K562 (cell line): ENCODE data around the gene ZNF587. TPM values are rescaled to one million over a fixed set of nuclear protein-coding genes. Genes with fewer than 3 reads are reported as not detected.
"Not testable (repeated sequence)": the region's sequence is repeated elsewhere in the genome, so short reads cannot be mapped to it uniquely, and the experiment has no call there.

Experiments used
- ATAC-seq: fragments of 200-7000 bp; cut with Tn5 transposase; 3 replicates; pipeline ENCODE4 v1.9.1; 2020; ENCODE audit warnings: moderate library complexity
- BruUV-seq: library from RNA; stranded (reverse); fragments of 400-500 nt; replicated peaks from 2 replicates; lab custom pipeline; 2021; lab: Mats Ljungman, UMichigan
- CTCF ChIA-PET: fragments of 300-600 bp; formaldehyde crosslinking; extraction: SDS; loops from one replicate; lab custom pipeline; 2021; ENCODE audit warnings: low intra/inter-chr PET ratio; lab: Yijun Ruan, JAX
- POLR2A ChIA-PET: fragments of 300-600, 350-650 bp; sonication (Branson Sonifier 250); formaldehyde crosslinking; extraction: SDS; loops from one replicate; lab custom pipeline; 2021; ENCODE audit warnings: antibody characterized with exemption, inconsistent platforms; lab: Yijun Ruan, JAX
- DNase-seq, 4 experiments: peaks; one replicate each; pipeline versions ENCODE4 v3.0.0 to v3.0.0-alpha.2; 2011 to 2018; ENCODE audit warnings: low spot score in 3 of 4, mixed read lengths in 3 of 4; ENCODE audit errors: extremely low read depth in 1 of 4
- FAIRE-seq: peaks from 2 replicates; lab custom pipeline; 2011; peaks lifted over from hg19 to GRCh38; lab: Jason Lieb, UNC
- H2AFZ ChIP-seq: 2 replicates; pipeline ENCODE4 v1.6.0; 2011; ENCODE audit warnings: low read depth, low read length, control low read depth, inconsistent platforms
- H3K27ac ChIP-seq: fragments of 200-600 bp; 3 replicates; pipeline ENCODE4 v1.8.0; 2011; ENCODE audit warnings: low read depth, mild to moderate bottlenecking, control low read depth, inconsistent platforms, low read length, moderate library complexity, mixed read lengths; ENCODE audit errors: extremely low read depth
- H3K27me3 ChIP-seq, 2 experiments: fragments of 300-600 bp in 1 of 2; 2 replicates in 1 of 2; 3 replicates in 1 of 2; pipeline versions ENCODE4 v1.6.0 to v1.8.0; 2011; ENCODE audit warnings: inconsistent platforms in 2 of 2, low read length in 2 of 2, mild to moderate bottlenecking in 1 of 2, mixed read lengths in 1 of 2, moderate library complexity in 1 of 2; ENCODE audit not compliant: control insufficient read depth in 2 of 2, insufficient read depth in 2 of 2
- H3K36me3 ChIP-seq: fragments of 300-600 bp; 3 replicates; pipeline ENCODE4 v1.8.0; 2011; ENCODE audit warnings: mild to moderate bottlenecking, low read length, inconsistent platforms; ENCODE audit not compliant: control insufficient read depth, insufficient read depth
- H3K4me1 ChIP-seq, 2 experiments: fragments of 200-600 bp in 1 of 2; replicated peaks in 1 of 2; 2 replicates in 1 of 2; 3 replicates in 1 of 2; pipeline versions ENCODE4 v1.5.1 to v1.8.0; 2011; ENCODE audit warnings: inconsistent platforms in 2 of 2, low read length in 2 of 2, mild to moderate bottlenecking in 1 of 2, mixed read lengths in 1 of 2, moderate library complexity in 1 of 2; ENCODE audit not compliant: control insufficient read depth in 2 of 2, insufficient read depth in 2 of 2
- H3K4me2 ChIP-seq: 2 replicates; pipeline ENCODE4 v1.6.1; 2011; ENCODE audit warnings: low read length, control low read depth, inconsistent platforms, mixed read lengths; ENCODE audit not compliant: insufficient read depth
- H3K4me3 ChIP-seq: fragments of 200-600 bp; sonication (generic), shearing (Covaris generic); 2 replicates; pipeline ENCODE4 v1.5.1; 2016; ENCODE audit warnings: control low read depth, inconsistent platforms
- H3K79me2 ChIP-seq: fragments of 200-600 bp; 3 replicates; pipeline ENCODE4 v1.8.0; 2011; ENCODE audit warnings: low read length, inconsistent platforms; ENCODE audit not compliant: control insufficient read depth, insufficient read depth
- H3K9ac ChIP-seq, 2 experiments: 2 replicates each; pipeline versions ENCODE4 v1.6.0 to v1.6.1; 2011; ENCODE audit warnings: low read depth in 2 of 2, low read length in 2 of 2, control low read depth in 1 of 2, inconsistent platforms in 1 of 2, mild to moderate bottlenecking in 1 of 2, mixed read lengths in 1 of 2; ENCODE audit not compliant: insufficient read depth in 1 of 2
- H3K9me1 ChIP-seq: one replicate; pipeline ENCODE4 v1.6.0; 2011; ENCODE audit warnings: inconsistent platforms, mild to moderate bottlenecking, low read length, moderate library complexity; ENCODE audit not compliant: control insufficient read depth, insufficient read depth
- H3K9me3 ChIP-seq: replicated peaks from 2 replicates; pipeline ENCODE4 v1.5.1; 2011; ENCODE audit warnings: low read depth, low read length, inconsistent platforms; ENCODE audit not compliant: control insufficient read depth, insufficient read depth
- H4K20me1 ChIP-seq: replicated peaks from 2 replicates; pipeline ENCODE4 v1.6.1; 2011; ENCODE audit warnings: low read length, inconsistent platforms, mixed read lengths; ENCODE audit not compliant: control insufficient read depth, insufficient read depth
- MEIS2 ChIP-seq: fragments of 450-650 bp; IDR thresholded peaks from 2 replicates; pipeline ENCODE4 v1.6.1; 2014; ENCODE audit warnings: mild to moderate bottlenecking; ENCODE audit not compliant: partially characterized antibody
- WGBS: fragments of 100-300 bp; shearing (Covaris generic); methylation state at CpG from one replicate; pipeline ENCODE4 v1.1.6; 2016; ENCODE audit warnings: low coverage, mixed read lengths; ENCODE audit not compliant: insufficient coverage; ENCODE audit errors: missing lambda C conversion rate; 5-methylcytosine and 5-hydroxymethylcytosine counted together
- in situ Hi-C: fragments of 300-500 bp; cut with MboI; formaldehyde crosslinking; loops from 4 replicates; pipeline ENCODE4 v1.15.0; 2018; ENCODE audit warnings: inconsistent platforms, mixed read lengths
- intact Hi-C: fragments of 100-400 bp; cut with micrococcal nuclease; formaldehyde crosslinking; loops from 2 replicates; pipeline ENCODE4 v1.14.2; 2022
- polyA plus RNA-seq, 8 experiments: library from polyadenylated mRNA; depleted of rRNA in 4 of 8; stranded (reverse) in 5 of 8; unstranded in 3 of 8; fragments of >200 nt; fragmentation: Nextera tagmentation in 2 of 8; fragmentation: Illumina TruSeq in 1 of 8; extraction: Ambion mirVana in 2 of 8; extraction: Trizol in 1 of 8; gene quantifications; 2 replicates each; pipeline versions ENCODE4 v1.2.1 to v1.2.3, GENCODE V29; 2011 to 2014; ENCODE audit warnings: inconsistent platforms in 1 of 8, missing spikeins in 1 of 8
- total RNA-seq, 7 experiments: library from RNA; depleted of rRNA in 6 of 7; stranded (reverse); fragments of >200 nt in 6 of 7; fragmentation: Illumina TruSeq in 2 of 7; extraction: Trizol in 2 of 7; gene quantifications; 2 replicates each; pipeline versions ENCODE4 v1.2.1 to v1.2.3, GENCODE V29; 2011 to 2021; ENCODE audit warnings: low replicate concordance in 1 of 7
- TF ChIP-seq, protein P1 (sequence below): fragments of 450-650 bp; IDR thresholded peaks from 2 replicates; pipeline ENCODE4 v1.6.1; 2017; ENCODE audit warnings: antibody characterized with exemption, mild to moderate bottlenecking
- TF ChIP-seq, protein P2 (sequence below): fragments of 450-650 bp; IDR thresholded peaks from 2 replicates; pipeline ENCODE4 v1.6.1; 2018; ENCODE audit not compliant: partially characterized antibody

The ZNF587 gene
- total and polyA plus RNA-seq, 9 of the 15 experiments (the other 6 are each of a cell fraction or from before 2014, with no cell fraction given): 3.2 to 42.0 (median 24.9) TPM

DNA sequence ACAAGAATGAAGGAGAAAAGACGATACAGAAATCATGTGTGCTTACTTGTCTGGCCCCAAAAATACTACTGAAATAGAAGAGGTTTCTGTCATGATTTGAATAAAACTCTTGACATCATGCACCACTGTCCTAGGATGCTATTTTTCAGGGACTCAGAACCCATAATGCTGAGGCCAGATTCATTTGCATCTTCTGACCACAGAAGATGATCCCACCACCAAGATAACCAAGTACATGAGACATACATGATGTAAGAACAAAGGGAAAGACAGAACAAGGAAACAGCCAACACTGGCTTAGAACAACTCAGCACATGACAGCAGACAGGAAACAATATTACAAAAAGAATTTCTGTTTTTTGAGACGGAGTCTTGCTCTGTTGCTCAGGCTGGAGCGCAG, 37.4 kb upstream of the ZNF587 start (continued):
- TF ChIP-seq, protein P1, sequence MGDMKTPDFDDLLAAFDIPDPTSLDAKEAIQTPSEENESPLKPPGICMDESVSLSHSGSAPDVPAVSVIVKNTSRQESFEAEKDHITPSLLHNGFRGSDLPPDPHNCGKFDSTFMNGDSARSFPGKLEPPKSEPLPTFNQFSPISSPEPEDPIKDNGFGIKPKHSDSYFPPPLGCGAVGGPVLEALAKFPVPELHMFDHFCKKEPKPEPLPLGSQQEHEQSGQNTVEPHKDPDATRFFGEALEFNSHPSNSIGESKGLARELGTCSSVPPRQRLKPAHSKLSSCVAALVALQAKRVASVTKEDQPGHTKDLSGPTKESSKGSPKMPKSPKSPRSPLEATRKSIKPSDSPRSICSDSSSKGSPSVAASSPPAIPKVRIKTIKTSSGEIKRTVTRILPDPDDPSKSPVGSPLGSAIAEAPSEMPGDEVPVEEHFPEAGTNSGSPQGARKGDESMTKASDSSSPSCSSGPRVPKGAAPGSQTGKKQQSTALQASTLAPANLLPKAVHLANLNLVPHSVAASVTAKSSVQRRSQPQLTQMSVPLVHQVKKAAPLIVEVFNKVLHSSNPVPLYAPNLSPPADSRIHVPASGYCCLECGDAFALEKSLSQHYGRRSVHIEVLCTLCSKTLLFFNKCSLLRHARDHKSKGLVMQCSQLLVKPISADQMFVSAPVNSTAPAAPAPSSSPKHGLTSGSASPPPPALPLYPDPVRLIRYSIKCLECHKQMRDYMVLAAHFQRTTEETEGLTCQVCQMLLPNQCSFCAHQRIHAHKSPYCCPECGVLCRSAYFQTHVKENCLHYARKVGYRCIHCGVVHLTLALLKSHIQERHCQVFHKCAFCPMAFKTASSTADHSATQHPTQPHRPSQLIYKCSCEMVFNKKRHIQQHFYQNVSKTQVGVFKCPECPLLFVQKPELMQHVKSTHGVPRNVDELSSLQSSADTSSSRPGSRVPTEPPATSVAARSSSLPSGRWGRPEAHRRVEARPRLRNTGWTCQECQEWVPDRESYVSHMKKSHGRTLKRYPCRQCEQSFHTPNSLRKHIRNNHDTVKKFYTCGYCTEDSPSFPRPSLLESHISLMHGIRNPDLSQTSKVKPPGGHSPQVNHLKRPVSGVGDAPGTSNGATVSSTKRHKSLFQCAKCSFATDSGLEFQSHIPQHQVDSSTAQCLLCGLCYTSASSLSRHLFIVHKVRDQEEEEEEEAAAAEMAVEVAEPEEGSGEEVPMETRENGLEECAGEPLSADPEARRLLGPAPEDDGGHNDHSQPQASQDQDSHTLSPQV: no peak

DNA sequence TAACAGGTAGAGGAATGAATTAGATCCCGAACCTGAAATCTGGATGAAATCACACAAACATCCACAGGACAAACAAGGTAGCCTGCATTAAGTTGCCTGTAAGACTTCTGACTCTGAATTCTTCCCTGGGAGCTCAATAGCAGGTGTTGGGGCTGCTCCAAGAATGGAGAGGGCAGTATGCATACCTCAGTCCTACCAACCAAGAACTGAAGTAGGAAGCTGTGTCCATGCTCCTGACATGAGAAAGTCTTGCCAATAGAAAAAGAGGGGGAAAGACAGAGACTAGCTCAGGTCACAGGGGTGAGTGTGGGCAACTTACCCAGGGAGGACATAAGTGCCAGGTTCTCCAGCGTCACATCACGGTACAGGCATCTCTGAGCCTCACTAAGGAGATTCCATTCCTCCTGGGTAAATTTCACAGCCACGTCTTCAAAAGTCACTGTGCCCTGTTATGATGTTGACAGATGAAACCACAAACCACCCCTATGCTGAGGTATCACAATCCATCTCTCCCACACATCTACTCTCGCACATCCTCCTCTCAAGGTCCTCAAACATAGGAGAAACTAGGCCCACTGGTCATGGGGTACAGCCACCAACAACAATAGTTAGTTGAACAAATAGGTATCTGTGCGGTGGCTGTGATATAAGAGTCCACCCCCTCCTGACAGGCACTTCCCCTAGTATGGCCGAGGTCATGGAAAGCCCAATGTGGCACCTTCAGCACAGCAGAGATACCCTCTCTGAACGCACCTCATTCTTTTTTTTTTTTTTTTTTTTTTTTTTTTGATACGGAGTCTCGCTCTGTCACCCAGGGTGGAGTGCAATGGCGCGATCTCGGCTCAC, 36.5 kb upstream of the ZNF587 start:
- Histone ChIP-seq H3K36me3 (peaks cover 37% of the 10 kb centered on the region), H3K4me1 (peaks cover 7 to 16% of the 10 kb centered on the region in 2 experiments; a peak in 4 of 5 replicates), H3K4me2 (peak overlapping the region; percentile 80), H3K4me3 (peak overlapping the region; percentile 60), H3K79me2 (peaks cover 22% of the 10 kb centered on the region)
- ATAC-seq, DNase-seq, H3K9me1 ChIP-seq, in situ Hi-C loops, H3K27ac ChIP-seq, H3K9ac ChIP-seq, BruUV-seq, FAIRE-seq, POLR2A ChIA-PET, H3K27me3 ChIP-seq, H3K9me3 ChIP-seq, intact Hi-C loops, CTCF ChIA-PET, H4K20me1 ChIP-seq, H2AFZ ChIP-seq: not testable (repeated sequence)
- WGBS: 76% methylated on average over 6 of the region's 13 CpGs
- TF ChIP-seq, protein P2, sequence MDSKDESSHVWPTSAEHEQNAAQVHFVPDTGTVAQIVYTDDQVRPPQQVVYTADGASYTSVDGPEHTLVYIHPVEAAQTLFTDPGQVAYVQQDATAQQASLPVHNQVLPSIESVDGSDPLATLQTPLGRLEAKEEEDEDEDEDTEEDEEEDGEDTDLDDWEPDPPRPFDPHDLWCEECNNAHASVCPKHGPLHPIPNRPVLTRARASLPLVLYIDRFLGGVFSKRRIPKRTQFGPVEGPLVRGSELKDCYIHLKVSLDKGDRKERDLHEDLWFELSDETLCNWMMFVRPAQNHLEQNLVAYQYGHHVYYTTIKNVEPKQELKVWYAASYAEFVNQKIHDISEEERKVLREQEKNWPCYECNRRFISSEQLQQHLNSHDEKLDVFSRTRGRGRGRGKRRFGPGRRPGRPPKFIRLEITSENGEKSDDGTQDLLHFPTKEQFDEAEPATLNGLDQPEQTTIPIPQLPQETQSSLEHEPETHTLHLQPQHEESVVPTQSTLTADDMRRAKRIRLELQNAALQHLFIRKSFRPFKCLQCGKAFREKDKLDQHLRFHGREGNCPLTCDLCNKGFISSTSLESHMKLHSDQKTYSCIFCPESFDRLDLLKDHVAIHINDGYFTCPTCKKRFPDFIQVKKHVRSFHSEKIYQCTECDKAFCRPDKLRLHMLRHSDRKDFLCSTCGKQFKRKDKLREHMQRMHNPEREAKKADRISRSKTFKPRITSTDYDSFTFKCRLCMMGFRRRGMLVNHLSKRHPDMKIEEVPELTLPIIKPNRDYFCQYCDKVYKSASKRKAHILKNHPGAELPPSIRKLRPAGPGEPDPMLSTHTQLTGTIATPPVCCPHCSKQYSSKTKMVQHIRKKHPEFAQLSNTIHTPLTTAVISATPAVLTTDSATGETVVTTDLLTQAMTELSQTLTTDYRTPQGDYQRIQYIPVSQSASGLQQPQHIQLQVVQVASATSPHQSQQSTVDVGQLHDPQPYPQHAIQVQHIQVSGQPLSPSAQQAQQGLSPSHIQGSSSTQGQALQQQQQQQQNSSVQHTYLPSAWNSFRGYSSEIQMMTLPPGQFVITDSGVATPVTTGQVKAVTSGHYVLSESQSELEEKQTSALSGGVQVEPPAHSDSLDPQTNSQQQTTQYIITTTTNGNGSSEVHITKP: peak; percentile 85
- TF ChIP-seq MEIS2: peak; percentile 27
